Transverse colon (tissue), 4 donors: ENCODE results near the gene ATP6V0D1.

Experiments used
- EP300 ChIP-seq: sonication (generic); formaldehyde crosslinking; IDR thresholded peaks from one replicate; pipeline ENCODE4 v1.6.1; 2017; ENCODE audit warnings: antibody characterized with exemption, low read depth
- POLR2AphosphoS5 ChIP-seq, 3 donors: sonication (generic); formaldehyde crosslinking; IDR thresholded peaks; one replicate each; pipeline ENCODE4 v1.6.1; 2016; ENCODE audit warnings: antibody characterized with exemption in 3 of 3
- TF ChIP-seq, protein P1 (sequence below), 5 experiments: fragments of 200-600 bp in 3 of 5; fragments of 450-650 bp in 2 of 5; sonication (generic) in 3 of 5; IDR thresholded peaks; 1 replicate in 2 of 5; 2 replicates in 3 of 5; pipeline ENCODE4 v1.5.1; 2016 to 2017; ENCODE audit warnings: antibody characterized with exemption in 5 of 5, inconsistent platforms in 3 of 5, mild to moderate bottlenecking in 2 of 5, moderate library complexity in 1 of 5

DNA sequence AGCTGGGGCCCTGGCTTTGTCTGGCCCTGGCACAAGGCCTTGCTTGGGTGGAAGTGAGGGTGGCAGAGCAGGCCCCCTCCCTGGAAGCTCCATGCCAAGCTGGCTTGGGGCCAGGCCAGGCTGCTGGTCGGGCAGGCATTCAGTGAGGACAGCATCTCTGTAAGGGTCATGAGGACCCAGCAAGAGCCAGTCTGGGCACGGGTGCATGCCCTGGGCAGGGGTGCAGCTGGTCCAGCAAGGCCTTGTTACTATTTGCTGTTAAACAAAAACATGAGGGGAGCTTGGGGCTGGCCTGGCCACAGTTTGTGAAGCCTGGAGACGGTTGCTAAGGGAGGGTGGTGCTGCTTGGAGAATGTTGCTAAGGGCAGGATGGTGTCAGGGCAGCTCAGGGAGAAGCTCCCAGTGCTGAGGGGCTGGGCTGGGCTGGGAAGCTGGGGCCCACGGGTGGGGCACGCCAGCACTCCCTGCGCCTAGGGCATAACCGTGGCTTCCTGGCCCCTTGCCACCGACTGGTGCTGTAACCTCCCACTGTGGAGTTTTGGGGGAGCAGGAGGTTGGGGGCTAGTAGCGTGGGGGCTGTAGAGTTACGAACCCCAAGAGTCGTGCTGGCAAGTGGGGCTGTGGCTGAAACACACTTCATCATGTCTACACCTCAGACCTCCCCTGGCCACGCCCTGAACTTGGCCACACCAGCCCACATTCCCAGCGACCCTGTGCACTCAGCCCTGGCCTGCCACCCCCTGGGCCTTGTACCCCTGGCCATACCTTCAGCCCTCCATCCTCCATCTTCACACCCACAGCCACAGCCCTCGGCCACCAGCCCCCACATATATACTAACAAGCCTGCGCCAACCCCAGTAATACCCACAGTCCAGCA is 89.3 kb downstream of the ATP6V0D1 start:
- TF ChIP-seq EP300 (no peak), POLR2AphosphoS5 (IDR thresholded peaks at IDR 0.05) (no peak)
- TF ChIP-seq, protein P1, sequence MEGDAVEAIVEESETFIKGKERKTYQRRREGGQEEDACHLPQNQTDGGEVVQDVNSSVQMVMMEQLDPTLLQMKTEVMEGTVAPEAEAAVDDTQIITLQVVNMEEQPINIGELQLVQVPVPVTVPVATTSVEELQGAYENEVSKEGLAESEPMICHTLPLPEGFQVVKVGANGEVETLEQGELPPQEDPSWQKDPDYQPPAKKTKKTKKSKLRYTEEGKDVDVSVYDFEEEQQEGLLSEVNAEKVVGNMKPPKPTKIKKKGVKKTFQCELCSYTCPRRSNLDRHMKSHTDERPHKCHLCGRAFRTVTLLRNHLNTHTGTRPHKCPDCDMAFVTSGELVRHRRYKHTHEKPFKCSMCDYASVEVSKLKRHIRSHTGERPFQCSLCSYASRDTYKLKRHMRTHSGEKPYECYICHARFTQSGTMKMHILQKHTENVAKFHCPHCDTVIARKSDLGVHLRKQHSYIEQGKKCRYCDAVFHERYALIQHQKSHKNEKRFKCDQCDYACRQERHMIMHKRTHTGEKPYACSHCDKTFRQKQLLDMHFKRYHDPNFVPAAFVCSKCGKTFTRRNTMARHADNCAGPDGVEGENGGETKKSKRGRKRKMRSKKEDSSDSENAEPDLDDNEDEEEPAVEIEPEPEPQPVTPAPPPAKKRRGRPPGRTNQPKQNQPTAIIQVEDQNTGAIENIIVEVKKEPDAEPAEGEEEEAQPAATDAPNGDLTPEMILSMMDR (IDR thresholded peaks at IDR 0.05): no peak
